EL (cell line): ENCODE measurements around the gene SLC6A15.
A peak's percentile ranks its signal among the peaks of the same experiment; 100 is the strongest.

Experiments
- DNase-seq: peaks from one replicate; pipeline ENCODE4 v3.0.0-alpha.2; 2016

The SLC6A15 gene

GRCh38 chr12:84874125-84874824, 38.3 kb downstream of the SLC6A15 start:
- DNase-seq = peak; percentile 44

GRCh38 chr12:84862186-84862585, 50.4 kb downstream of the SLC6A15 start:
- DNase-seq = no peak

GRCh38 chr12:84860718-84861117, 51.9 kb downstream of the SLC6A15 start:
- DNase-seq = no peak

GRCh38 chr12:84858796-84859195, 53.8 kb downstream of the SLC6A15 start:
- no peak for DNase-seq

- no peak for DNase-seq
Observed at GRCh38 chr12:84857525-84858208, 54.9 kb downstream of the SLC6A15 start.

- DNase-seq = peak; percentile 12
Observed at GRCh38 chr12:84856156-84856900, 56.3 kb downstream of the SLC6A15 start.

- no peak for DNase-seq
Observed at GRCh38 chr12:84843593-84844144, 68.9 kb downstream of the SLC6A15 start.

GRCh38 chr12:84842406-84843013, 70.1 kb downstream of the SLC6A15 start:
- DNase-seq = peak; percentile 43

GRCh38 chr12:84841591-84841990, 71.0 kb downstream of the SLC6A15 start:
- no peak for DNase-seq

GRCh38 chr12:84840356-84840755, 72.2 kb downstream of the SLC6A15 start:
- DNase-seq = no peak

GRCh38 chr12:84826925-84827324, 85.7 kb downstream of the SLC6A15 start:
- DNase-seq = no peak

- DNase-seq = no peak
Observed at GRCh38 chr12:84825149-84825548, 87.5 kb downstream of the SLC6A15 start.

- DNase-seq = peak; percentile 13
Observed at GRCh38 chr12:84822525-84822924, 90.1 kb downstream of the SLC6A15 start.

- peak; percentile 15 for DNase-seq
Observed at GRCh38 chr12:84816916-84817695, 95.5 kb downstream of the SLC6A15 start.

GRCh38 chr12:84814664-84815245, 97.8 kb downstream of the SLC6A15 start:
- peak; percentile 42 for DNase-seq

GRCh38 chr12:84813780-84814663, 98.6 kb downstream of the SLC6A15 start:
- DNase-seq = no peak

GRCh38 chr12:84811291-84811690, 101.3 kb downstream of the SLC6A15 start:
- DNase-seq = no peak

GRCh38 chr12:84810611-84811010, 102.0 kb downstream of the SLC6A15 start:
- DNase-seq = no peak
